Measurements from ENCODE around the gene GPC6. TPM values are rescaled to one million over a fixed set of nuclear protein-coding genes. Genes with fewer than 3 reads are reported as not detected.

GPC6 gene
- total and polyA plus RNA-seq, 2 donors (not counting 1 experiment from before 2014, with no cell fraction given), result not detected

GRCh38 chr13:94313926-94314325 is 1087.3 kb downstream of the GPC6 start:
- ChIA-PET CTCF (interaction anchor here (0.7 kb wide), 1 partner anchor 304 kb away, joined by 3 read pairs; no protein-coding TSS in a partner anchor), POLR2A (no interaction called here)
- peaks cover 5% of the 10 kb centered on the region for H3K4me1 Mint-ChIP-seq
- WGBS (ENCODE audit: insufficient coverage), result no CpG with 5 or more reads among the region's 3 CpGs
- no peaks in the 10 kb centered on the region for H3K27me3 Mint-ChIP-seq
- intact Hi-C loops (cut with micrococcal nuclease), result no loop called here
- Histone ChIP-seq H3K9ac (ENCODE audit: low read length) (no peak overlapping the region), H3K36me3 (replicated peaks in 1 of 2; ENCODE audit: control extremely low read depth in 1 of 2, control insufficient read depth in 1 of 2, extremely low read depth in 1 of 2, insufficient read depth in 2 of 2, low read length in 1 of 2) (no peaks in the 10 kb centered on the region), H3K27ac (ENCODE audit: low read length in 2 of 2) (no peak overlapping the region), H3K79me2 (ENCODE audit: control insufficient read depth, insufficient read depth, low read length) (no peaks in the 10 kb centered on the region), H3K9me3 (ENCODE audit: control extremely low read depth in 1 of 3, control insufficient read depth in 2 of 3, insufficient read depth in 1 of 3, low read length in 2 of 3) (no peaks in the 10 kb centered on the region), H3K27me3 (replicated peaks in 1 of 4; ENCODE audit: control extremely low read depth in 1 of 4, control insufficient read depth in 3 of 4, insufficient read depth in 4 of 4, low read length in 3 of 4) (no peaks in the 10 kb centered on the region), H3K4me2 (replicated peaks; ENCODE audit: low read depth, low read length, poor library complexity, severe bottlenecking) (no peak overlapping the region), H3K4me1 (ENCODE audit: control insufficient read depth in 2 of 2, insufficient read depth in 2 of 2, low read length in 2 of 2) (no peaks in the 10 kb centered on the region), H4K20me1 (ENCODE audit: control insufficient read depth, insufficient read depth, low read length, poor library complexity, severe bottlenecking) (no peaks in the 10 kb centered on the region), H3K4me3 (ENCODE audit: control extremely low read depth in 1 of 5, extremely low read depth in 1 of 5, insufficient read depth in 1 of 5, low read depth in 2 of 5, low read length in 4 of 5) (no peak overlapping the region), H2AFZ (ENCODE audit: insufficient read depth, low read depth, low read length, poor library complexity, severe bottlenecking) (no peak overlapping the region)
- ATAC-seq (ENCODE audit: low read depth) (no peak), DNase-seq (no peak)
- no peaks in the 10 kb centered on the region for H3K9me3 Mint-ChIP-seq (ENCODE audit: insufficient read depth)
- H3K27ac Mint-ChIP-seq, result no peak overlapping the region
- H3K4me3 Mint-ChIP-seq, result no peak overlapping the region
- TF ChIP-seq CTCF (IDR thresholded peaks at IDR 0.05) (no peak), EZH2 (IDR thresholded peaks at IDR 0.05; ENCODE audit: borderline replicate concordance, insufficient read depth, low read depth, low read length, poor library complexity, severe bottlenecking) (no peak)

- intact Hi-C loops (cut with micrococcal nuclease), result no loop called here
- POLR2A ChIA-PET, result no interaction called here
- no peak for ATAC-seq (ENCODE audit: low read depth)
- peaks cover 5% of the 10 kb centered on the region for H3K4me1 Mint-ChIP-seq
- Histone ChIP-seq H3K27ac (ENCODE audit: low read length in 2 of 2) (no peak overlapping the region), H2AFZ (ENCODE audit: insufficient read depth, low read depth, low read length, poor library complexity, severe bottlenecking) (no peak overlapping the region), H3K4me1 (ENCODE audit: control insufficient read depth in 2 of 2, insufficient read depth in 2 of 2, low read length in 2 of 2) (no peaks in the 10 kb centered on the region), H3K9ac (ENCODE audit: low read length) (no peak overlapping the region), H3K27me3 (replicated peaks in 1 of 4; ENCODE audit: control extremely low read depth in 1 of 4, control insufficient read depth in 3 of 4, insufficient read depth in 4 of 4, low read length in 3 of 4) (no peaks in the 10 kb centered on the region), H4K20me1 (ENCODE audit: control insufficient read depth, insufficient read depth, low read length, poor library complexity, severe bottlenecking) (no peaks in the 10 kb centered on the region), H3K9me3 (ENCODE audit: control extremely low read depth in 1 of 3, control insufficient read depth in 2 of 3, insufficient read depth in 1 of 3, low read length in 2 of 3) (no peaks in the 10 kb centered on the region), H3K4me2 (replicated peaks; ENCODE audit: low read depth, low read length, poor library complexity, severe bottlenecking) (no peak overlapping the region), H3K79me2 (ENCODE audit: control insufficient read depth, insufficient read depth, low read length) (no peaks in the 10 kb centered on the region), H3K4me3 (ENCODE audit: control extremely low read depth in 1 of 5, extremely low read depth in 1 of 5, insufficient read depth in 1 of 5, low read depth in 2 of 5, low read length in 4 of 5) (no peak overlapping the region), H3K36me3 (replicated peaks in 1 of 2; ENCODE audit: control extremely low read depth in 1 of 2, control insufficient read depth in 1 of 2, extremely low read depth in 1 of 2, insufficient read depth in 2 of 2, low read length in 1 of 2) (no peaks in the 10 kb centered on the region)
- no peaks in the 10 kb centered on the region for H3K9me3 Mint-ChIP-seq (ENCODE audit: insufficient read depth)
- no peak overlapping the region for H3K27ac Mint-ChIP-seq
- 70% methylated on average over 1 of the region's 1 CpG for WGBS (ENCODE audit: insufficient coverage)
- H3K27me3 Mint-ChIP-seq, result no peaks in the 10 kb centered on the region
- H3K4me3 Mint-ChIP-seq, result no peak overlapping the region
- CTCF ChIA-PET, result no interaction called here
- TF ChIP-seq EZH2 (IDR thresholded peaks at IDR 0.05; ENCODE audit: borderline replicate concordance, insufficient read depth, low read depth, low read length, poor library complexity, severe bottlenecking) (no peak), CTCF (IDR thresholded peaks at IDR 0.05) (no peak)
- DNase-seq, result no peak
Measured at GRCh38 chr13:94315188-94315587, 1088.6 kb downstream of the GPC6 start.

Measured in B cell (primary cell).